Measurements from ENCODE around the gene HS6ST3.

DNA sequence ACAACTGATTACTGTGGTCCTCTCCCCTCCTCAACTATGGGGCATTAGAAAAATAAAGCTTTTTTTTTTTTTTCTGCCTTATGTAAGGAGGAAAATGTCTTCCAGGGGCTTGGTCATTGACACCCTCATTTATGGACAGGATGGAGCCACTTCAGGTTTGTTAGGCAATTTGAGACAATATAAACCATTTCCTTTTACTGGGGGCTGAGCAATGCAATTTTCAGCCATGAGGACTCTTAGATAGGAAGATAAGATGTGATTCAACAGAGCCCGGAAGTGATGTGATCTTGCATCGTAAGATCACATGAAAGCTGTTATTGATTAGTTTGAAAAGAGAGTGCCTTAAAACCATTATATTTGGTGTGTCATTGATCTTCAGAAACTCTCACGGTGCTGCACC, 693.6 kb downstream of the HS6ST3 start:
- TF ChIP-seq EZH2 (IDR thresholded peaks at IDR 0.05) (no peak), POLR2AphosphoS5 (IDR thresholded peaks at IDR 0.05; ENCODE audit: borderline replicate concordance, low read depth, low read length) (no peak), FOXP2 (optimal IDR thresholded peaks at IDR 0.05; ENCODE audit: control extremely low read depth, extremely low read length, insufficient read depth) (no peak)
